ENCODE data around the gene OR51B4. TPM values are rescaled to one million over a fixed set of nuclear protein-coding genes. Genes with fewer than 3 reads are reported as not detected.
A peak's percentile ranks its signal among the peaks of the same experiment; 100 is the strongest.

The OR51B4 gene
- total and polyA plus RNA-seq, 9 of the 15 experiments (the other 6 are each of a cell fraction or from before 2014, with no cell fraction given) = 17.1 to 64.6 (median 39.9) TPM

DNA sequence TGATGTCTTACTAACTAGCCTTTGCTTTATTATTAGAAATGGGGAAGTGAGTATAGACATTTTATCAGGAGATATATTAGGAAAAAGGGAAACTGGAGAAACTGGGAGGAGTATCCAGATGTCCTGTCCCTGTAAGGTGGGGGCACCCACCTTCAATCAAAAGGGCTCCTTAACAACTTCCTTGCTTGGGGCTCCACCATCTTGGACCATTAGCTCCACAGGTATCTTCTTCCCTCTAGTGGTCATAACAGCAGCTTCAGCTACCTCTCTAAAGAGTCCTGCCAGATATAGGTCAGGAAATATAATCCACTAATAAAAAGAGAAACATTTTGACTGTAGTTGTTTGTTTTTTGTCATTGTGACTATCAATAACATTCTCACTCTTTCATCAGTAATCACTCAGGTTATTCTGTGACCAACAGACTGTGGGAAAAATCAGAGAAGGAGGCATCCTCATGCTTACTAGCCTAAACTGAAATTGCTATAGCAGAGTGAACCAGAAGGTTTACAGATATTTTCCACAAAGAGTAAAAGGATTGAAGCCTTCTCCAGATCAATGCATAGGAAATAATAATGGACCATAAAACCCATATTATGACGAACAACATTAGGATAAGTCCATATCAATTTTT is 10.4 kb downstream of the OR51B4 start (continued):
- TF ChIP-seq, protein P1, sequence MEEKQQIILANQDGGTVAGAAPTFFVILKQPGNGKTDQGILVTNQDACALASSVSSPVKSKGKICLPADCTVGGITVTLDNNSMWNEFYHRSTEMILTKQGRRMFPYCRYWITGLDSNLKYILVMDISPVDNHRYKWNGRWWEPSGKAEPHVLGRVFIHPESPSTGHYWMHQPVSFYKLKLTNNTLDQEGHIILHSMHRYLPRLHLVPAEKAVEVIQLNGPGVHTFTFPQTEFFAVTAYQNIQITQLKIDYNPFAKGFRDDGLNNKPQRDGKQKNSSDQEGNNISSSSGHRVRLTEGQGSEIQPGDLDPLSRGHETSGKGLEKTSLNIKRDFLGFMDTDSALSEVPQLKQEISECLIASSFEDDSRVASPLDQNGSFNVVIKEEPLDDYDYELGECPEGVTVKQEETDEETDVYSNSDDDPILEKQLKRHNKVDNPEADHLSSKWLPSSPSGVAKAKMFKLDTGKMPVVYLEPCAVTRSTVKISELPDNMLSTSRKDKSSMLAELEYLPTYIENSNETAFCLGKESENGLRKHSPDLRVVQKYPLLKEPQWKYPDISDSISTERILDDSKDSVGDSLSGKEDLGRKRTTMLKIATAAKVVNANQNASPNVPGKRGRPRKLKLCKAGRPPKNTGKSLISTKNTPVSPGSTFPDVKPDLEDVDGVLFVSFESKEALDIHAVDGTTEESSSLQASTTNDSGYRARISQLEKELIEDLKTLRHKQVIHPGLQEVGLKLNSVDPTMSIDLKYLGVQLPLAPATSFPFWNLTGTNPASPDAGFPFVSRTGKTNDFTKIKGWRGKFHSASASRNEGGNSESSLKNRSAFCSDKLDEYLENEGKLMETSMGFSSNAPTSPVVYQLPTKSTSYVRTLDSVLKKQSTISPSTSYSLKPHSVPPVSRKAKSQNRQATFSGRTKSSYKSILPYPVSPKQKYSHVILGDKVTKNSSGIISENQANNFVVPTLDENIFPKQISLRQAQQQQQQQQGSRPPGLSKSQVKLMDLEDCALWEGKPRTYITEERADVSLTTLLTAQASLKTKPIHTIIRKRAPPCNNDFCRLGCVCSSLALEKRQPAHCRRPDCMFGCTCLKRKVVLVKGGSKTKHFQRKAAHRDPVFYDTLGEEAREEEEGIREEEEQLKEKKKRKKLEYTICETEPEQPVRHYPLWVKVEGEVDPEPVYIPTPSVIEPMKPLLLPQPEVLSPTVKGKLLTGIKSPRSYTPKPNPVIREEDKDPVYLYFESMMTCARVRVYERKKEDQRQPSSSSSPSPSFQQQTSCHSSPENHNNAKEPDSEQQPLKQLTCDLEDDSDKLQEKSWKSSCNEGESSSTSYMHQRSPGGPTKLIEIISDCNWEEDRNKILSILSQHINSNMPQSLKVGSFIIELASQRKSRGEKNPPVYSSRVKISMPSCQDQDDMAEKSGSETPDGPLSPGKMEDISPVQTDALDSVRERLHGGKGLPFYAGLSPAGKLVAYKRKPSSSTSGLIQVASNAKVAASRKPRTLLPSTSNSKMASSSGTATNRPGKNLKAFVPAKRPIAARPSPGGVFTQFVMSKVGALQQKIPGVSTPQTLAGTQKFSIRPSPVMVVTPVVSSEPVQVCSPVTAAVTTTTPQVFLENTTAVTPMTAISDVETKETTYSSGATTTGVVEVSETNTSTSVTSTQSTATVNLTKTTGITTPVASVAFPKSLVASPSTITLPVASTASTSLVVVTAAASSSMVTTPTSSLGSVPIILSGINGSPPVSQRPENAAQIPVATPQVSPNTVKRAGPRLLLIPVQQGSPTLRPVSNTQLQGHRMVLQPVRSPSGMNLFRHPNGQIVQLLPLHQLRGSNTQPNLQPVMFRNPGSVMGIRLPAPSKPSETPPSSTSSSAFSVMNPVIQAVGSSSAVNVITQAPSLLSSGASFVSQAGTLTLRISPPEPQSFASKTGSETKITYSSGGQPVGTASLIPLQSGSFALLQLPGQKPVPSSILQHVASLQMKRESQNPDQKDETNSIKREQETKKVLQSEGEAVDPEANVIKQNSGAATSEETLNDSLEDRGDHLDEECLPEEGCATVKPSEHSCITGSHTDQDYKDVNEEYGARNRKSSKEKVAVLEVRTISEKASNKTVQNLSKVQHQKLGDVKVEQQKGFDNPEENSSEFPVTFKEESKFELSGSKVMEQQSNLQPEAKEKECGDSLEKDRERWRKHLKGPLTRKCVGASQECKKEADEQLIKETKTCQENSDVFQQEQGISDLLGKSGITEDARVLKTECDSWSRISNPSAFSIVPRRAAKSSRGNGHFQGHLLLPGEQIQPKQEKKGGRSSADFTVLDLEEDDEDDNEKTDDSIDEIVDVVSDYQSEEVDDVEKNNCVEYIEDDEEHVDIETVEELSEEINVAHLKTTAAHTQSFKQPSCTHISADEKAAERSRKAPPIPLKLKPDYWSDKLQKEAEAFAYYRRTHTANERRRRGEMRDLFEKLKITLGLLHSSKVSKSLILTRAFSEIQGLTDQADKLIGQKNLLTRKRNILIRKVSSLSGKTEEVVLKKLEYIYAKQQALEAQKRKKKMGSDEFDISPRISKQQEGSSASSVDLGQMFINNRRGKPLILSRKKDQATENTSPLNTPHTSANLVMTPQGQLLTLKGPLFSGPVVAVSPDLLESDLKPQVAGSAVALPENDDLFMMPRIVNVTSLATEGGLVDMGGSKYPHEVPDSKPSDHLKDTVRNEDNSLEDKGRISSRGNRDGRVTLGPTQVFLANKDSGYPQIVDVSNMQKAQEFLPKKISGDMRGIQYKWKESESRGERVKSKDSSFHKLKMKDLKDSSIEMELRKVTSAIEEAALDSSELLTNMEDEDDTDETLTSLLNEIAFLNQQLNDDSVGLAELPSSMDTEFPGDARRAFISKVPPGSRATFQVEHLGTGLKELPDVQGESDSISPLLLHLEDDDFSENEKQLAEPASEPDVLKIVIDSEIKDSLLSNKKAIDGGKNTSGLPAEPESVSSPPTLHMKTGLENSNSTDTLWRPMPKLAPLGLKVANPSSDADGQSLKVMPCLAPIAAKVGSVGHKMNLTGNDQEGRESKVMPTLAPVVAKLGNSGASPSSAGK (IDR thresholded peaks at IDR 0.05) = no peak
- no peak for TF ChIP-seq KAT2B (IDR thresholded peaks at IDR 0.05; ENCODE audit: low read depth, low read length)
- TF ChIP-seq, protein P2, sequence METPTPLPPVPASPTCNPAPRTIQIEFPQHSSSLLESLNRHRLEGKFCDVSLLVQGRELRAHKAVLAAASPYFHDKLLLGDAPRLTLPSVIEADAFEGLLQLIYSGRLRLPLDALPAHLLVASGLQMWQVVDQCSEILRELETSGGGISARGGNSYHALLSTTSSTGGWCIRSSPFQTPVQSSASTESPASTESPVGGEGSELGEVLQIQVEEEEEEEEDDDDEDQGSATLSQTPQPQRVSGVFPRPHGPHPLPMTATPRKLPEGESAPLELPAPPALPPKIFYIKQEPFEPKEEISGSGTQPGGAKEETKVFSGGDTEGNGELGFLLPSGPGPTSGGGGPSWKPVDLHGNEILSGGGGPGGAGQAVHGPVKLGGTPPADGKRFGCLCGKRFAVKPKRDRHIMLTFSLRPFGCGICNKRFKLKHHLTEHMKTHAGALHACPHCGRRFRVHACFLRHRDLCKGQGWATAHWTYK (CRISPR knock-in tag; IDR thresholded peaks at IDR 0.05) = no peak
- no peak for TF ChIP-seq NR2C1 (IDR thresholded peaks at IDR 0.05)
- TF ChIP-seq NR2C1 (tag; IDR thresholded peaks at IDR 0.05) = no peak
- TF ChIP-seq SIRT6 (IDR thresholded peaks at IDR 0.05; ENCODE audit: low read depth, low read length) = no peak
- TF ChIP-seq ZNF431 (CRISPR knock-in tag; IDR thresholded peaks at IDR 0.05) = no peak
- TF ChIP-seq MAZ (CRISPR knock-in tag; conservative IDR thresholded peaks at IDR 0.05 in 1 of 2, IDR thresholded peaks at IDR 0.05 in 1 of 2) = peak in 1 of 2 experiments; percentile 57; a peak in 1 of 4 replicates
- no peak for TF ChIP-seq NCOA1 (IDR thresholded peaks at IDR 0.05; ENCODE audit: low read depth)
- TF ChIP-seq, protein P3, sequence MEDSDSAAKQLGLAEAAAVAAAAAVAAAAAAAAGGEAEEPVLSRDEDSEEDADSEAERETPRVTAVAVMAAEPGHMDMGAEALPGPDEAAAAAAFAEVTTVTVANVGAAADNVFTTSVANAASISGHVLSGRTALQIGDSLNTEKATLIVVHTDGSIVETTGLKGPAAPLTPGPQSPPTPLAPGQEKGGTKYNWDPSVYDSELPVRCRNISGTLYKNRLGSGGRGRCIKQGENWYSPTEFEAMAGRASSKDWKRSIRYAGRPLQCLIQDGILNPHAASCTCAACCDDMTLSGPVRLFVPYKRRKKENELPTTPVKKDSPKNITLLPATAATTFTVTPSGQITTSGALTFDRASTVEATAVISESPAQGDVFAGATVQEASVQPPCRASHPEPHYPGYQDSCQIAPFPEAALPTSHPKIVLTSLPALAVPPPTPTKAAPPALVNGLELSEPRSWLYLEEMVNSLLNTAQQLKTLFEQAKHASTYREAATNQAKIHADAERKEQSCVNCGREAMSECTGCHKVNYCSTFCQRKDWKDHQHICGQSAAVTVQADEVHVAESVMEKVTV (CRISPR knock-in tag; IDR thresholded peaks at IDR 0.05) = peak; percentile 93
- TF ChIP-seq RBM22 (IDR thresholded peaks at IDR 0.05; ENCODE audit: low read depth, low read length, poor library complexity, severe bottlenecking) = no peak
- no peak for TF ChIP-seq ZNF695 (CRISPR knock-in tag; IDR thresholded peaks at IDR 0.05)
- TF ChIP-seq ZNF282 (CRISPR knock-in tag; IDR thresholded peaks at IDR 0.05) = no peak
- TF ChIP-seq MAFG (tag; conservative IDR thresholded peaks at IDR 0.05) = no peak
